Right ventricle myocardium superior (tissue), 1 donor: ENCODE data around the gene THOP1. TPM values are rescaled to one million over a fixed set of nuclear protein-coding genes. Genes with fewer than 3 reads are reported as not detected.

ENCODE experiments used
- ATAC-seq: fragments of 200-7000 bp; cut with Tn5 transposase; one replicate; pipeline ENCODE4 v1.9.1; 2020; ENCODE audit warnings: mild to moderate bottlenecking; ENCODE audit not compliant: poor library complexity
- DNase-seq: peaks from one replicate; pipeline ENCODE4 v3.0.0-alpha.2; 2020
- intact Hi-C: fragments of 100-400 bp; cut with DNase I; formaldehyde crosslinking; loops from one replicate; pipeline ENCODE4 v1.11.2; 2022
- long read RNA-seq: library from polyadenylated mRNA; unstranded; transcript quantifications from one replicate; pipeline ENCODE4 v2.0.0, GENCODE V29; 2021
- total RNA-seq: library from RNA; stranded (reverse); fragmentation: NEBNext Ultra II Directional; extraction: Animal tissue kit (Norgen Biotek cat#: 25700); gene quantifications from one replicate; pipeline ENCODE4 v1.2.1, GENCODE V29; 2021
- donor health status: DM: no; HTN: yes; CAD: no; lungs with severe emphysema.

The THOP1 gene
- 52.6 TPM for total RNA-seq
- long read RNA-seq, full-length matches to known transcripts: 172 of 209 reads
- long read RNA-seq, partial matches to known transcripts: 11 of 209 reads
- long read RNA-seq, other reads (novel, unspliced or antisense): 26 of 209 reads

- DNase-seq: peak; percentile 99
- ATAC-seq: peak; percentile 92
- intact Hi-C loops: no loop called here
Measured at GRCh38 chr19:2785244-2785997, at the start of gene THOP1. Gene THOP1 (plus strand): TSS chr19:2785503. CDS start chr19:2785663, 160 bp downstream.

- DNase-seq (no peak), ATAC-seq (no peak)
- intact Hi-C loops: no loop called here
Measured at GRCh38 chr19:2736550-2737190, 48.6 kb upstream of the THOP1 start.

- DNase-seq (peak; percentile 97), ATAC-seq (peak; percentile 100)
- intact Hi-C loops: no loop called here
Measured at GRCh38 chr19:2739602-2740313, 45.5 kb upstream of the THOP1 start, which contains the start of gene SLC39A3. Gene SLC39A3 (minus strand): TSS chr19:2740017. CDS start chr19:2737257, 2,760 bp downstream.

GRCh38 chr19:2740314-2740656, 45.0 kb upstream of the THOP1 start:
- ATAC-seq: no peak
- DNase-seq: no peak
- intact Hi-C loops: no loop called here

- intact Hi-C loops: no loop called here
- no peak for DNase-seq
- ATAC-seq: no peak
Measured at GRCh38 chr19:2743099-2743498, 42.2 kb upstream of the THOP1 start.

GRCh38 chr19:2744113-2744512, 41.2 kb upstream of the THOP1 start:
- ATAC-seq: no peak
- intact Hi-C loops: no loop called here

GRCh38 chr19:2747349-2747748, 38.0 kb upstream of the THOP1 start:
- DNase-seq: no peak
- intact Hi-C loops: loop anchor here (5.0 kb wide), 1 partner anchor 95 kb away; no protein-coding TSS in a partner anchor

More at GRCh38 chr19:2744113-2744512, 41.2 kb upstream of the THOP1 start:
- no peak for DNase-seq

GRCh38 chr19:2750808-2751437, 34.4 kb upstream of the THOP1 start:
- intact Hi-C loops: no loop called here
- ATAC-seq: no peak
- no peak for DNase-seq

More at GRCh38 chr19:2747349-2747748, 38.0 kb upstream of the THOP1 start:
- no peak for ATAC-seq

- intact Hi-C loops: no loop called here
- no peak for DNase-seq
- no peak for ATAC-seq
Measured at GRCh38 chr19:2751438-2751830, 33.9 kb upstream of the THOP1 start.

GRCh38 chr19:2754659-2755447, 30.4 kb upstream of the THOP1 start:
- ATAC-seq: peak; percentile 7
- DNase-seq: no peak
- intact Hi-C loops: no loop called here

- intact Hi-C loops: no loop called here
- ATAC-seq (no peak), DNase-seq (no peak)
Measured at GRCh38 chr19:2755448-2755705, 29.9 kb upstream of the THOP1 start.

GRCh38 chr19:2755811-2756210, 29.5 kb upstream of the THOP1 start:
- DNase-seq (no peak), ATAC-seq (no peak)
- intact Hi-C loops: no loop called here

GRCh38 chr19:2756477-2756876, 28.8 kb upstream of the THOP1 start:
- no peak for DNase-seq
- intact Hi-C loops: no loop called here

GRCh38 chr19:2756921-2757881, 28.1 kb upstream of the THOP1 start:
- intact Hi-C loops: no loop called here
- ATAC-seq: no peak
- DNase-seq: no peak

More at GRCh38 chr19:2756477-2756876, 28.8 kb upstream of the THOP1 start:
- ATAC-seq: no peak

- intact Hi-C loops: no loop called here
- no peak for ATAC-seq
- no peak for DNase-seq
Measured at GRCh38 chr19:2758601-2759313, 26.5 kb upstream of the THOP1 start.

GRCh38 chr19:2759362-2759761, 25.9 kb upstream of the THOP1 start:
- no peak for ATAC-seq
- intact Hi-C loops: no loop called here
- DNase-seq: no peak

GRCh38 chr19:2759965-2760364, 25.3 kb upstream of the THOP1 start:
- ATAC-seq (no peak), DNase-seq (no peak)
- intact Hi-C loops: no loop called here
